GM10266 (cell line): ENCODE measurements around the gene TAF1C.
"Not testable (repeated sequence)": the region's sequence is repeated elsewhere in the genome, so short reads cannot be mapped to it uniquely, and the experiment has no call there.

Experiments
- DNase-seq: peaks from one replicate; pipeline ENCODE4 v3.0.0; 2012; ENCODE audit errors: extremely low spot score
- TF ChIP-seq, protein P1 (sequence below): IDR thresholded peaks from 2 replicates; pipeline ENCODE4 v1.5.1; 2012; ENCODE audit warnings: mild to moderate bottlenecking, low read depth; ENCODE audit not compliant: control insufficient read depth, insufficient read depth; ENCODE audit errors: missing control alignments

Gene TAF1C

DNA sequence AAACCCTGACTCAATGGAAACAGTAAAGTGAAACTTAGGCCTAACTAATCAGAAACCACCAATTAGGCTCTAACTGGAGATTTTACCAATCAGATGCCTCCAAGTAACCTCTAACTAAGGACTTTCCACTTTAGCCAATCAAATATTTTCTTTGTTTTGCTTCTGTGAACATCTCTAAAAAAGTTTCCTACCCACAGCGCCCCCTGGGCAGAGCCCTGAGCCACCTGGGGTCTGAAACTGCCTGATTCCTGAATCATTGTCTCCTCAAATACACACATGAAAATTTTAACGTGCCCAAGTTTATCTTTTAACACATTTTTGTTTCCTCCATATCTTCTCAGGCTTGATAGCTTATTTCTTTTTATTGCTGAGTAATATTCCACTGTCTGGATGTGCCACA lies 23.1 kb upstream of the TAF1C start:
- TF ChIP-seq, protein P1, sequence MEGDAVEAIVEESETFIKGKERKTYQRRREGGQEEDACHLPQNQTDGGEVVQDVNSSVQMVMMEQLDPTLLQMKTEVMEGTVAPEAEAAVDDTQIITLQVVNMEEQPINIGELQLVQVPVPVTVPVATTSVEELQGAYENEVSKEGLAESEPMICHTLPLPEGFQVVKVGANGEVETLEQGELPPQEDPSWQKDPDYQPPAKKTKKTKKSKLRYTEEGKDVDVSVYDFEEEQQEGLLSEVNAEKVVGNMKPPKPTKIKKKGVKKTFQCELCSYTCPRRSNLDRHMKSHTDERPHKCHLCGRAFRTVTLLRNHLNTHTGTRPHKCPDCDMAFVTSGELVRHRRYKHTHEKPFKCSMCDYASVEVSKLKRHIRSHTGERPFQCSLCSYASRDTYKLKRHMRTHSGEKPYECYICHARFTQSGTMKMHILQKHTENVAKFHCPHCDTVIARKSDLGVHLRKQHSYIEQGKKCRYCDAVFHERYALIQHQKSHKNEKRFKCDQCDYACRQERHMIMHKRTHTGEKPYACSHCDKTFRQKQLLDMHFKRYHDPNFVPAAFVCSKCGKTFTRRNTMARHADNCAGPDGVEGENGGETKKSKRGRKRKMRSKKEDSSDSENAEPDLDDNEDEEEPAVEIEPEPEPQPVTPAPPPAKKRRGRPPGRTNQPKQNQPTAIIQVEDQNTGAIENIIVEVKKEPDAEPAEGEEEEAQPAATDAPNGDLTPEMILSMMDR: no peak
- DNase-seq: no peak

GRCh38 chr16:84207879-84208278 lies 21.0 kb upstream of the TAF1C start:
- TF ChIP-seq, protein P1: no peak
- DNase-seq: no peak

GRCh38 chr16:84207251-84207650 lies 20.4 kb upstream of the TAF1C start:
- TF ChIP-seq, protein P1: no peak
- no peak for DNase-seq

DNA sequence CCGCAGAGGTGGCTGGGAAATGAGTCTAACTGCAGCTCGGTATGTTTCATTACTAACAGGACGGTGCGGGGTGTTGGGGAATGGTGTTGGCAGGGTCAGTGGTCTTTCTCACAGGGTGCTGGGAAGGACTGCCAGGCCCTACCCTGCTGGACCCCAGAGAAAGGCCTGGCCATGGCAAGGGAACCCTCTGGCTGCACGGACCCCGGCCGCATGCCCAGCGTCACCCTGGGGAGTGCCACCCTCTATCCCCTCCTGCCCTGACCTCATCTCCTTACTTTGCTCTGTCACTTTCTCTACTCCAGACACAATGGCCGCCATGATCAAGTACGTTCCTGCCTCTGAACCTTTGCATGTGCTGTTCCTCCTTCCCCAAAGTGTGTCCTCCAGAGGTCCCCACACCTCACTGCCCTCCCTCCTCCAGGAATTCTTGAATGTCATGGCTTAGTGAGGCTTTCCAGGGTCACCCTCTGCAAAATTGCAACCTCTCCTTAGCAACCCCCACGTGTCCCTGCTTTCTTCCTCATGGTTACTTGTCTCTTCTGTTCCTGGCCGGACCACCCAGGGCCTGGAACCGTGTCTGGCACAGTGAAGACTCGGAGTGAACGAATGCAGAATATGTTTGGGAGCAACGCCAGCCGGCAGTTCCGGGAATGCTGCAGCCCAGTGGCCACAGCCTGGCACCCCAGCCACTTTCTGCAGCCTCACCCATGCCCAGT lies 19.3 kb upstream of the TAF1C start:
- DNase-seq: no peak
- TF ChIP-seq, protein P1: no peak

- not testable (repeated sequence) for DNase-seq
Measured at GRCh38 chr16:84205123-84205522, 18.3 kb upstream of the TAF1C start.

DNA sequence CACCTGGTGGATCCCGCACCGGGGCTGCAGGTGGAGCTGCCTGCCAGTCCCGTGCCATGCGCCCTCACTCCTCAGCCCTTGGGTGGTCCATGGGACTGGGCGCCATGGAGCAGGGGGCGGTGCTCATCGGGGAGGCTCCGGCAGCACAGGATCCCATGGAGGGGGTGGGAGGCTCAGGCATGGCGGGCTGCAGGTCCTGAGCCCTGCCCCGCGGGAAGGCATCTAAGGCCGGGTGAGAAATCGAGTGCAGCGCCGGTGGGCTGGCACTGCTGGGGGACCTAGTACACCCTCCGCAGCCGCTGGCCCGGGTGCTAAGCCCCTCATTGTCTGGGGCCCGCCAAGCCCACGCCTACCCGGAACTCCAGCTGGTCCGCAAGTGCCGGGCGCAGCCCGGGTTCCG lies 17.7 kb upstream of the TAF1C start:
- DNase-seq: not testable (repeated sequence)

GRCh38 chr16:84199861-84200260 lies 13.0 kb upstream of the TAF1C start:
- DNase-seq: no peak

GRCh38 chr16:84199097-84199496 lies 12.2 kb upstream of the TAF1C start:
- TF ChIP-seq, protein P1: no peak
- DNase-seq: no peak

More at GRCh38 chr16:84199861-84200260, 13.0 kb upstream of the TAF1C start:
- TF ChIP-seq, protein P1: no peak

- DNase-seq: no peak
- TF ChIP-seq, protein P1: no peak
Measured at GRCh38 chr16:84198401-84198800, 11.5 kb upstream of the TAF1C start.
